Testis (tissue), 3 donors: Measurements from ENCODE around the gene ELF2. TPM values are rescaled to one million over a fixed set of nuclear protein-coding genes. Genes with fewer than 3 reads are reported as not detected.
"Not testable (repeated sequence)": the region's sequence is repeated elsewhere in the genome, so short reads cannot be mapped to it uniquely, and the experiment has no call there.

Source experiments
- DNase-seq: peaks from one replicate; pipeline ENCODE4 v3.0.0-alpha.2; 2019
- H3K27ac ChIP-seq, 2 donors: fragments of 200-600 bp; sonication (generic); one replicate each; pipeline ENCODE4 v1.5.1; 2019
- H3K27me3 ChIP-seq: fragments of 200-600 bp; sonication (generic); one replicate; pipeline ENCODE4 v1.5.1; 2019
- H3K36me3 ChIP-seq: fragments of 200-600 bp; sonication (generic); one replicate; pipeline ENCODE4 v1.5.1; 2017; ENCODE audit warnings: low read depth; ENCODE audit errors: missing control alignments
- H3K4me1 ChIP-seq: fragments of 200-600 bp; sonication (generic); one replicate; pipeline ENCODE4 v1.5.1; 2019
- H3K4me3 ChIP-seq, 2 donors: fragments of 200-600 bp; sonication (generic); one replicate each; pipeline ENCODE4 v1.5.1; 2017 to 2019
- H3K9me3 ChIP-seq: fragments of 200-600 bp; sonication (generic); one replicate; pipeline ENCODE4 v1.5.1; 2017
- POLR2A ChIP-seq: fragments of 450-650 bp; IDR thresholded peaks from one replicate; pipeline ENCODE4 v1.6.1; 2017; ENCODE audit warnings: antibody characterized with exemption, mild to moderate bottlenecking, moderate library complexity
- WGBS, 2 donors: methylation state at CpG; one replicate each; pipeline ENCODE4 v1.1.5; 2018; 5-methylcytosine and 5-hydroxymethylcytosine counted together
- intact Hi-C: fragments of 100-400 bp; cut with DNase I; formaldehyde crosslinking; loops from one replicate; pipeline ENCODE4 v1.15.1; 2023; ENCODE audit warnings: low total_unique reads
- polyA plus RNA-seq: library from polyadenylated mRNA; stranded (reverse); fragments of 350-450 nt; fragmentation: Illumina TruSeq; extraction: RNeasy Lipid Tissue Mini Kit (QIAGEN cat#74804); gene quantifications from one replicate; pipeline ENCODE4 v1.2.3, GENCODE V29; 2014; ENCODE audit warnings: low read depth, low replicate concordance; ENCODE audit not compliant: insufficient read depth
- total RNA-seq, 2 donors: library from RNA; depleted of rRNA; stranded (reverse); fragments of >200 nt; gene quantifications; one replicate each; pipeline ENCODE4 v1.2.3, GENCODE V29; 2016
- TF ChIP-seq, protein P1 (sequence below), 3 experiments: fragments of 450-650 bp in 2 of 3; fragments of 200-600 bp in 1 of 3; sonication (generic) in 1 of 3; IDR thresholded peaks; one replicate each; pipeline ENCODE4 v1.5.1; 2016 to 2019; ENCODE audit warnings: antibody characterized with exemption in 3 of 3, mild to moderate bottlenecking in 2 of 3, moderate library complexity in 1 of 3

ELF2 gene
- total and polyA plus RNA-seq, 3 donors from 2014 or later: 52.0 to 72.6 (median 53.6) TPM

- peak; percentile 32 for DNase-seq
- intact Hi-C loops: no loop called here
Observed at GRCh38 chr4:139028191-139028661, 148.8 kb downstream of the ELF2 start.

GRCh38 chr4:139027776-139028175 is 149.2 kb downstream of the ELF2 start:
- Histone ChIP-seq H3K36me3 (no peaks in the 10 kb centered on the region), H3K27ac (no peak overlapping the region), H3K4me1 (no peaks in the 10 kb centered on the region), H3K9me3 (no peaks in the 10 kb centered on the region), H3K4me3 (no peak overlapping the region), H3K27me3 (no peaks in the 10 kb centered on the region)
- 86 to 87% methylated on average over 5 of the region's 5 CpGs for WGBS, 2 donors
- intact Hi-C loops: no loop called here
- no peak for DNase-seq
- TF ChIP-seq, protein P1, sequence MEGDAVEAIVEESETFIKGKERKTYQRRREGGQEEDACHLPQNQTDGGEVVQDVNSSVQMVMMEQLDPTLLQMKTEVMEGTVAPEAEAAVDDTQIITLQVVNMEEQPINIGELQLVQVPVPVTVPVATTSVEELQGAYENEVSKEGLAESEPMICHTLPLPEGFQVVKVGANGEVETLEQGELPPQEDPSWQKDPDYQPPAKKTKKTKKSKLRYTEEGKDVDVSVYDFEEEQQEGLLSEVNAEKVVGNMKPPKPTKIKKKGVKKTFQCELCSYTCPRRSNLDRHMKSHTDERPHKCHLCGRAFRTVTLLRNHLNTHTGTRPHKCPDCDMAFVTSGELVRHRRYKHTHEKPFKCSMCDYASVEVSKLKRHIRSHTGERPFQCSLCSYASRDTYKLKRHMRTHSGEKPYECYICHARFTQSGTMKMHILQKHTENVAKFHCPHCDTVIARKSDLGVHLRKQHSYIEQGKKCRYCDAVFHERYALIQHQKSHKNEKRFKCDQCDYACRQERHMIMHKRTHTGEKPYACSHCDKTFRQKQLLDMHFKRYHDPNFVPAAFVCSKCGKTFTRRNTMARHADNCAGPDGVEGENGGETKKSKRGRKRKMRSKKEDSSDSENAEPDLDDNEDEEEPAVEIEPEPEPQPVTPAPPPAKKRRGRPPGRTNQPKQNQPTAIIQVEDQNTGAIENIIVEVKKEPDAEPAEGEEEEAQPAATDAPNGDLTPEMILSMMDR (IDR thresholded peaks at IDR 0.05): no peak
- no peak for TF ChIP-seq POLR2A

More at GRCh38 chr4:139028191-139028661, 148.8 kb downstream of the ELF2 start:
- Histone ChIP-seq H3K36me3 (no peaks in the 10 kb centered on the region), H3K27ac (no peak overlapping the region), H3K4me3 (no peak overlapping the region), H3K27me3 (no peaks in the 10 kb centered on the region), H3K4me1 (no peaks in the 10 kb centered on the region), H3K9me3 (no peaks in the 10 kb centered on the region)
- WGBS, 2 donors: 65 to 88% methylated on average over 11 of the region's 11 CpGs
- TF ChIP-seq POLR2A: no peak
- TF ChIP-seq, protein P1 (IDR thresholded peaks at IDR 0.05): no peak

DNA sequence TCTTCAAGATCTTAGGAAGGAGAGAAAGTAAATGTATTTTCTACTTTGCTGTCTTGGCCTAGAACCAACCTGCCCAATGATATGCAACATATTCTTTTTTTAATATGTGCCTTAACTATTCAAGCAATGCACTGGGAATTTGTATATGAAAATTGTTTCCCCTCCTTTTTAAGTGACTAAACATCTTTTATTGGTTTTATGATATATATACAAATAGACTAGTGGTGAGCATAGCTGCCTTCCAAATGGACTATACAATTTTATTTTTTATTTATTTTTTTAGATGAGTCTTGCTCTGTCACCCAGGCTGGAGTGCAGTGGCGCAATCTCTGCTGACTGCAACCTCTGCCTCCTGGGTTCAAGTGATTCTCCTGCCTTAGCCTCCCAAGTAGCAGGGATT is 151.2 kb downstream of the ELF2 start:
- H3K27me3 ChIP-seq: no peaks in the 10 kb centered on the region
- DNase-seq: no peak
- H3K9me3 ChIP-seq: no peaks in the 10 kb centered on the region
- no peak overlapping the region for H3K4me3 ChIP-seq
- no peak overlapping the region for H3K27ac ChIP-seq
- WGBS, 2 donors: 89 to 100% methylated on average over 1 of the region's 1 CpG
- no peaks in the 10 kb centered on the region for H3K4me1 ChIP-seq
- no peak for TF ChIP-seq POLR2A
- TF ChIP-seq, protein P1 (IDR thresholded peaks at IDR 0.05): no peak
- intact Hi-C loops: no loop called here
- no peaks in the 10 kb centered on the region for H3K36me3 ChIP-seq

- no peaks in the 10 kb centered on the region for H3K9me3 ChIP-seq
- WGBS, 2 donors: 93 to 95% methylated on average over 9 of the region's 9 CpGs
- no peaks in the 10 kb centered on the region for H3K27me3 ChIP-seq
- no peak overlapping the region for H3K27ac ChIP-seq
- DNase-seq: no peak
- H3K4me3 ChIP-seq: no peak overlapping the region
- no peaks in the 10 kb centered on the region for H3K4me1 ChIP-seq
- intact Hi-C loops: no loop called here
- no peaks in the 10 kb centered on the region for H3K36me3 ChIP-seq
- TF ChIP-seq POLR2A: no peak
- TF ChIP-seq, protein P1 (IDR thresholded peaks at IDR 0.05): no peak
Observed at GRCh38 chr4:139024686-139025085, 152.3 kb downstream of the ELF2 start.

DNA sequence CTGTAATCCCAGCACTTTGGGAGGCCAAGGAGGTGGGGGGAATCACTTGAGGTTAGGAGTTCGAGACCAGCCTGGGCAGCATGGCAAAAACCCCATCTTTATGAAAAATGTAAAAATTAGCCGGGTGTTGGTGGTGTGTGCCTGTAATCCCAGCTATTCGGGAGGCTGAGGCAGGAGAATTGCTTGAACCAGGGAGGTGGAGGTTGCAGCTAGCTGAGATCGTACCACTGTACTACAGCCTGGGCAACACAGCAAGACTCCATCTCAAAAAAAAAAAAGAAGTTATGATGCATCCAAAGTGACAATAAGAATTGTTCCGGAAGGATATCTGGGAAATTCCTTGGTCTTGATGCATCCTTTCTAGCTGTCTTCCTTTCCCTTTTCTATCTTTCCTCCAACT is 154.2 kb downstream of the ELF2 start:
- Histone ChIP-seq H3K27ac (no peak overlapping the region), H3K9me3 (no peaks in the 10 kb centered on the region), H3K4me1 (no peaks in the 10 kb centered on the region), H3K36me3 (no peaks in the 10 kb centered on the region), H3K27me3 (no peaks in the 10 kb centered on the region), H3K4me3 (no peak overlapping the region)
- TF ChIP-seq, protein P1 (IDR thresholded peaks at IDR 0.05): no peak
- no peak for TF ChIP-seq POLR2A
- no peak for DNase-seq
- intact Hi-C loops: no loop called here
- WGBS, 2 donors: 94 to 96% methylated on average over 5 of the region's 5 CpGs

- DNase-seq, H3K4me3 ChIP-seq, H3K4me1 ChIP-seq, H3K27me3 ChIP-seq, intact Hi-C loops, H3K9me3 ChIP-seq, H3K36me3 ChIP-seq, H3K27ac ChIP-seq: not testable (repeated sequence)
- 91 to 92% methylated on average over 12 of the region's 12 CpGs for WGBS, 2 donors
Observed at GRCh38 chr4:139021071-139021470, 155.9 kb downstream of the ELF2 start.
